Uterus (tissue), 4 donors: ENCODE data around the gene ORC5. TPM values are rescaled to one million over a fixed set of nuclear protein-coding genes. Genes with fewer than 3 reads are reported as not detected.

Experiments
- DNase-seq, 2 donors: peaks; one replicate each; pipeline ENCODE4 v3.0.0-alpha.2; 2019 to 2020
- H3K27ac ChIP-seq, 2 donors: fragments of 200-600 bp; sonication (generic); 1 replicate in 1 of 2; 2 replicates in 1 of 2; pipeline ENCODE4 v1.5.1; 2016 to 2018
- H3K27me3 ChIP-seq, 2 donors: fragments of 200-600 bp; sonication (generic); one replicate each; pipeline ENCODE4 v1.5.1; 2018 to 2019; ENCODE audit warnings: control low read depth in 1 of 2
- H3K36me3 ChIP-seq, 2 donors: fragments of 200-600 bp; sonication (generic); one replicate each; pipeline ENCODE4 v1.5.1; 2019; ENCODE audit warnings: control low read depth in 1 of 2
- H3K4me1 ChIP-seq, 2 donors: fragments of 200-600 bp; sonication (generic); one replicate each; pipeline ENCODE4 v1.5.1; 2018 to 2019; ENCODE audit warnings: control low read depth in 1 of 2
- H3K4me3 ChIP-seq, 2 donors: fragments of 200-600 bp; sonication (generic); 1 replicate in 1 of 2; 2 replicates in 1 of 2; pipeline ENCODE4 v1.5.1; 2018 to 2019; ENCODE audit warnings: mild to moderate bottlenecking in 1 of 2
- H3K9me3 ChIP-seq, 2 donors: fragments of 200-600 bp; sonication (generic); one replicate each; pipeline ENCODE4 v1.5.1; 2019; ENCODE audit warnings: control low read depth in 1 of 2
- CTCF ChIP-seq, 4 experiments: fragments of 200-600 bp in 2 of 4; fragments of 450-650 bp in 2 of 4; sonication (generic) in 2 of 4; IDR thresholded peaks; one replicate each; pipeline ENCODE4 v1.5.1; 2016 to 2019; ENCODE audit warnings: antibody characterized with exemption in 4 of 4, mild to moderate bottlenecking in 2 of 4, moderate library complexity in 1 of 4
- POLR2A ChIP-seq, 2 donors: fragments of 450-650 bp; IDR thresholded peaks; one replicate each; pipeline ENCODE4 v1.6.1; 2016; ENCODE audit warnings: antibody characterized with exemption in 2 of 2, mild to moderate bottlenecking in 1 of 2, moderate library complexity in 1 of 2
- intact Hi-C: fragments of 100-400 bp; cut with DNase I; formaldehyde crosslinking; loops from one replicate; pipeline ENCODE4 v1.15.1; 2023; ENCODE audit warnings: low total_unique reads
- total RNA-seq, 4 donors: library from RNA; depleted of rRNA in 3 of 4; stranded (reverse); fragments of >200 nt in 3 of 4; gene quantifications; one replicate each; pipeline versions ENCODE4 v1.1.0 to v1.2.4, GENCODE V29; 2014 to 2023
- donor health status: DM: yes; HTN: yes; CAD: no.

The ORC5 gene
- total RNA-seq, 4 donors from 2014 or later: 18.5 to 61.9 (median 31.9) TPM

- Histone ChIP-seq H3K4me3 (no peak overlapping the region), H3K27ac (no peak overlapping the region), H3K4me1 (no peaks in the 10 kb centered on the region), H3K36me3 (no peaks in the 10 kb centered on the region), H3K9me3 (no peaks in the 10 kb centered on the region), H3K27me3 (no peaks in the 10 kb centered on the region)
- no peak for TF ChIP-seq CTCF (IDR thresholded peaks at IDR 0.05)
- no peak for TF ChIP-seq POLR2A (IDR thresholded peaks at IDR 0.05)
- no peak for DNase-seq
- intact Hi-C loops: no loop called here
Measured at GRCh38 chr7:104111271-104111670, 96.5 kb downstream of the ORC5 start.

- Histone ChIP-seq H3K36me3 (no peaks in the 10 kb centered on the region), H3K4me1 (no peaks in the 10 kb centered on the region), H3K27ac (no peak overlapping the region), H3K9me3 (no peaks in the 10 kb centered on the region), H3K27me3 (no peaks in the 10 kb centered on the region), H3K4me3 (no peak overlapping the region)
- intact Hi-C loops: no loop called here
- no peak for TF ChIP-seq POLR2A (IDR thresholded peaks at IDR 0.05)
- TF ChIP-seq CTCF (IDR thresholded peaks at IDR 0.05): no peak
- DNase-seq: no peak
Measured at GRCh38 chr7:104106108-104106905, 101.5 kb downstream of the ORC5 start.

- Histone ChIP-seq H3K27me3 (no peaks in the 10 kb centered on the region), H3K9me3 (no peaks in the 10 kb centered on the region), H3K4me3 (no peak overlapping the region), H3K4me1 (no peaks in the 10 kb centered on the region), H3K36me3 (no peaks in the 10 kb centered on the region), H3K27ac (no peak overlapping the region)
- TF ChIP-seq POLR2A (IDR thresholded peaks at IDR 0.05) (no peak), CTCF (IDR thresholded peaks at IDR 0.05) (no peak)
- DNase-seq: no peak
- intact Hi-C loops: no loop called here
Measured at GRCh38 chr7:104098890-104099289, 108.9 kb downstream of the ORC5 start.

GRCh38 chr7:104096683-104097082, 111.1 kb downstream of the ORC5 start:
- DNase-seq: no peak
- TF ChIP-seq POLR2A (IDR thresholded peaks at IDR 0.05): no peak
- no peak for TF ChIP-seq CTCF (IDR thresholded peaks at IDR 0.05)
- H3K27ac ChIP-seq: no peak overlapping the region
- no peaks in the 10 kb centered on the region for H3K4me1 ChIP-seq
- H3K36me3 ChIP-seq: no peaks in the 10 kb centered on the region
- H3K4me3 ChIP-seq: no peak overlapping the region
- intact Hi-C loops: no loop called here
- H3K9me3 ChIP-seq: no peaks in the 10 kb centered on the region
- no peaks in the 10 kb centered on the region for H3K27me3 ChIP-seq

- no peak for DNase-seq
- Histone ChIP-seq H3K4me1 (no peaks in the 10 kb centered on the region), H3K27me3 (no peaks in the 10 kb centered on the region), H3K36me3 (no peaks in the 10 kb centered on the region), H3K27ac (no peak overlapping the region), H3K9me3 (no peaks in the 10 kb centered on the region), H3K4me3 (no peak overlapping the region)
- intact Hi-C loops: no loop called here
- TF ChIP-seq POLR2A (IDR thresholded peaks at IDR 0.05) (no peak), CTCF (IDR thresholded peaks at IDR 0.05) (no peak)
Measured at GRCh38 chr7:104093127-104093526, 114.7 kb downstream of the ORC5 start.
